ENCODE data around the gene LRRFIP1.

DNA sequence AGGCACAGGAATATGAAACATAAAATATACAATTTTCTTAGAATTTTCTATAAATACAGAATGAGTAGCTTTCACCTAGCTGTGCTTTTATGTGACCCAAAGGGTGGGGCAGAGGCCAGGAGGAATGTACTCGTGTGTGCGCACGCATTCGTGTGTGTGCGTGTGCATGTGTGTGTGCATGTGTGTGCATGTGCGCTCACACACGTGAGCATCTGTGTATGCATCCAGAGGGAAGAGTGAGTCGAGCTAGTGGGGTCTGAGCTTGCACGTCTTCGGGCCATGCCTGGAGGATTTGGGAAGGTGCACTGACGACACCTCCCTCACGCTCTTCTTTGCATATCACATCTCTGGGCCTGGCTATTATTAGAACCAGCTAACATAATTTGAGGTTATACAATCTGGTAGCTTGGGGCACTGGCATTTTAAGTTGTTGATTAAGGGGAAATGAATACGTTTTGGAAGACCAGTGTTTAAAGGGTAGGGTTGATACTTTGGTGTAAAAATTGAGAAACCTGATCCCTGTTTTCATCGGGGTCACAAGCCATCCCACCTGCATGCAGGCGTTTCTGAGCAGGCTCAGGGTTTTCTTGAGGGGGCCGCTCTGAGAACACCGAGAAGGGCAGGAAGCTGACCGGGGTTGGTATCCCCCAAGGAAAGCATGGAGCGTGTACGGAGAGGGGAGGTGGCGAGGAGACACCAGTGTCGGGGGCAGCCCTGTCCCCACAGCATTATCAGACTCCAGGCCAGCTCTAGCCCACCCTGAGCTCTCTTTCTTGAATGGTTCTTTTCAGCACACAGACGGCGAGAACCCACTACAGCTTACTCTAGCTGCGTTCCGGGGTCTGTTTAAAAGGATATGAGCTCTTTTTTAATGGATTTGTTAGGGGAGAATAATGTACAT lies 85.3 kb downstream of the LRRFIP1 start:
- TF ChIP-seq POLR2A (IDR thresholded peaks at IDR 0.05; ENCODE audit: low read depth, low read length) (no peak), TAF1 (IDR thresholded peaks at IDR 0.05; ENCODE audit: low read depth, low read length) (no peak), SPI1 (IDR thresholded peaks at IDR 0.05; ENCODE audit: low read depth, low read length) (no peak), PAX5 (IDR thresholded peaks at IDR 0.05; ENCODE audit: insufficient read depth, low read length, severe bottlenecking) (no peak)
